NCI-H446 treated with DMSO at 0.1 percent for 48 hours (cell line): ENCODE results near the gene POM121.
"Not testable (repeated sequence)": the region's sequence is repeated elsewhere in the genome, so short reads cannot be mapped to it uniquely, and the experiment has no call there.

ENCODE experiments used
- DNase-seq: peaks from one replicate; lab custom pipeline; 2025; lab: John Stamatoyannopoulos, UW

Gene POM121

DNA sequence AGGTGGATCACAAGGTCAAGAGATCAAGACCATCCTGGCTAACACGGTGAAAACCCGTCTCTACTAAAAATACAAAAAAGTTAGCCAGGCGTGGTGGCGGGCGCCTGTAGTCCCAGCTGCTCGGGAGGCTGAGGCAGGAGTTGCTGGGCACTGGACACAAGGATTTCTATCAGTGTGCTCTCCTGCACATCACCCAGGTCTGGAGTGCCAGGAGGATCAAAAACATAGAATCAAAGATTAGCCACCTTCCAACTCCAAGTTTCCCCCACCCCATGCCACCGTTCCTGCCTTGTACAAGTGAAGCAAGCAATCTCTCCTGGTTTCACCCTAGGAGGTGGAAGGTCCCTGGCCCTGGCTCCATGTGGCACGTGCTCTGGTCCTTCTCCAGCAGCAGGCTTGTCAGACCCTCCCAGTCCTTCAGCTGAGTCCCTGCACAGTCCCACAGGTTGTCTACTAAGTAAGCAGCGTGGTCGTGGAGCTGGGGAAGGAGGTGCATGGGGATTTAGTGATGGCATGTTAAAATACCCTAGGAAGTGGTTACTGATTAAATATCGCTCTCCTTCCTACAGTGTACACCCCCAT is 73.1 kb downstream of the POM121 start:
- not testable (repeated sequence) for DNase-seq
